Adrenal gland (tissue), 12 donors: Measurements from ENCODE around the gene PDIK1L. TPM values are rescaled to one million over a fixed set of nuclear protein-coding genes. Genes with fewer than 3 reads are reported as not detected.

Source experiments
- DNase-seq, 7 donors: peaks; one replicate each; pipeline ENCODE4 v3.0.0-alpha.2; 2019 to 2020
- H3K27ac ChIP-seq, 5 donors: fragments of 200-600 bp; sonication (generic) in 4 of 5; 1 replicate in 3 of 5; 2 replicates in 2 of 5; pipeline versions ENCODE4 v1.5.1 to v1.8.0; 2016 to 2020; ENCODE audit warnings: mild to moderate bottlenecking in 1 of 5
- H3K27me3 ChIP-seq: fragments of 200-600 bp; 2 replicates; pipeline ENCODE4 v1.8.0; 2021
- H3K36me3 ChIP-seq, 2 donors: fragments of 200-600 bp; replicated peaks in 1 of 2; 1 replicate in 1 of 2; 2 replicates in 1 of 2; pipeline versions ENCODE4 v1.5.1 to v1.8.0; 2018 to 2022
- H3K4me1 ChIP-seq, 2 donors: fragments of 200-600 bp; replicated peaks in 1 of 2; 1 replicate in 1 of 2; 2 replicates in 1 of 2; pipeline versions ENCODE4 v1.5.1 to v1.8.0; 2018 to 2021
- H3K4me3 ChIP-seq, 4 donors: fragments of 200-600 bp; sonication (generic) in 3 of 4; one replicate each; pipeline ENCODE4 v1.5.1; 2016 to 2018
- H3K9me3 ChIP-seq, 3 donors: fragments of 200-600 bp; sonication (generic) in 1 of 3; replicated peaks in 1 of 3; 1 replicate in 2 of 3; 2 replicates in 1 of 3; pipeline versions ENCODE4 v1.5.1 to v1.8.0; 2016 to 2021
- POLR2A ChIP-seq, 2 donors: fragments of 450-650 bp; IDR thresholded peaks; one replicate each; pipeline ENCODE4 v1.6.1; 2017; ENCODE audit warnings: antibody characterized with exemption in 2 of 2, mild to moderate bottlenecking in 2 of 2, moderate library complexity in 1 of 2
- WGBS, 4 donors: extraction: QIAGEN DNeasy Blood & Tissue Kit in 2 of 4; methylation state at CpG; one replicate each; pipeline versions ENCODE4 v1.1.5 to v1.1.7; 2013 to 2017; 5-methylcytosine and 5-hydroxymethylcytosine counted together
- intact Hi-C, 2 donors: fragments of 100-400 bp; cut with DNase I; formaldehyde crosslinking; loops; one replicate each; pipeline versions ENCODE4 v1.14.1 to v1.15.0; 2022 to 2023
- polyA plus RNA-seq, 3 donors: library from polyadenylated mRNA; stranded (reverse); fragments of 200-250 nt in 2 of 3; fragments of 350-450 nt in 1 of 3; fragmentation: Illumina TruSeq in 1 of 3; extraction: RNeasy Lipid Tissue Mini Kit (QIAGEN cat#74804) in 1 of 3; gene quantifications; one replicate each; pipeline ENCODE4 v1.2.3, GENCODE V29; 2013 to 2014
- total RNA-seq, 9 donors: library from RNA; depleted of rRNA in 4 of 9; stranded (reverse); fragments of >200 nt in 4 of 9; fragments of 120-200 nt in 1 of 9; fragmentation: NEBNext Ultra II Directional in 1 of 9; extraction: Animal tissue kit (Norgen Biotek cat#: 25700) in 1 of 9; gene quantifications; one replicate each; pipeline versions ENCODE4 v1.1.0 to v1.2.4, GENCODE V29; 2013 to 2023
- TF ChIP-seq, protein P1 (sequence below), 6 experiments: fragments of 450-650 bp in 4 of 6; fragments of 200-600 bp in 2 of 6; sonication (generic) in 1 of 6; IDR thresholded peaks; 1 replicate in 5 of 6; 2 replicates in 1 of 6; pipeline versions ENCODE4 v1.5.1 to v1.8.0; 2016 to 2021; ENCODE audit warnings: antibody characterized with exemption in 6 of 6, mild to moderate bottlenecking in 2 of 6, moderate library complexity in 1 of 6
- donor health status: healthy with polysubstance abuse.
- donor health status: Bipolar disorder and iron deficiency.
- donor health status: DM: yes; HTN: yes; CAD: no.
- donor health status: DM: no; HTN: no; CAD: no.
- donor health status: DM: no; HTN: no; CAD: no.
- donor health status: DM: yes; HTN: yes; CAD: no.

PDIK1L gene
- total and polyA plus RNA-seq, 12 donors, result 1.6 to 9.8 (median 7.2) TPM

- Histone ChIP-seq H3K4me1 (peaks cover 10 to 15% of the 10 kb centered on the region in 2 donors), H3K27me3 (peaks cover 21% of the 10 kb centered on the region), H3K4me3 (peak overlapping the region in 1 of 4 donors; percentile 61), H3K36me3 (no peaks in the 10 kb centered on the region), H3K9me3 (no peaks in the 10 kb centered on the region), H3K27ac (peak overlapping the region in 1 of 5 donors; percentile 14)
- 54 to 78% (median 65%) methylated on average over 7 to 18 of the region's 18 CpGs for WGBS, 4 donors
- intact Hi-C loops, result loop anchor here in 1 of 2 donors (10.0 kb wide), 1 partner anchor 126 kb away; no protein-coding TSS in a partner anchor
- DNase-seq, result no peak
- no peak for TF ChIP-seq POLR2A (IDR thresholded peaks at IDR 0.05)
- TF ChIP-seq, protein P1, sequence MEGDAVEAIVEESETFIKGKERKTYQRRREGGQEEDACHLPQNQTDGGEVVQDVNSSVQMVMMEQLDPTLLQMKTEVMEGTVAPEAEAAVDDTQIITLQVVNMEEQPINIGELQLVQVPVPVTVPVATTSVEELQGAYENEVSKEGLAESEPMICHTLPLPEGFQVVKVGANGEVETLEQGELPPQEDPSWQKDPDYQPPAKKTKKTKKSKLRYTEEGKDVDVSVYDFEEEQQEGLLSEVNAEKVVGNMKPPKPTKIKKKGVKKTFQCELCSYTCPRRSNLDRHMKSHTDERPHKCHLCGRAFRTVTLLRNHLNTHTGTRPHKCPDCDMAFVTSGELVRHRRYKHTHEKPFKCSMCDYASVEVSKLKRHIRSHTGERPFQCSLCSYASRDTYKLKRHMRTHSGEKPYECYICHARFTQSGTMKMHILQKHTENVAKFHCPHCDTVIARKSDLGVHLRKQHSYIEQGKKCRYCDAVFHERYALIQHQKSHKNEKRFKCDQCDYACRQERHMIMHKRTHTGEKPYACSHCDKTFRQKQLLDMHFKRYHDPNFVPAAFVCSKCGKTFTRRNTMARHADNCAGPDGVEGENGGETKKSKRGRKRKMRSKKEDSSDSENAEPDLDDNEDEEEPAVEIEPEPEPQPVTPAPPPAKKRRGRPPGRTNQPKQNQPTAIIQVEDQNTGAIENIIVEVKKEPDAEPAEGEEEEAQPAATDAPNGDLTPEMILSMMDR (IDR thresholded peaks at IDR 0.05), result no peak
Observed at GRCh38 chr1:26160527-26161414, 49.1 kb downstream of the PDIK1L start.

DNA sequence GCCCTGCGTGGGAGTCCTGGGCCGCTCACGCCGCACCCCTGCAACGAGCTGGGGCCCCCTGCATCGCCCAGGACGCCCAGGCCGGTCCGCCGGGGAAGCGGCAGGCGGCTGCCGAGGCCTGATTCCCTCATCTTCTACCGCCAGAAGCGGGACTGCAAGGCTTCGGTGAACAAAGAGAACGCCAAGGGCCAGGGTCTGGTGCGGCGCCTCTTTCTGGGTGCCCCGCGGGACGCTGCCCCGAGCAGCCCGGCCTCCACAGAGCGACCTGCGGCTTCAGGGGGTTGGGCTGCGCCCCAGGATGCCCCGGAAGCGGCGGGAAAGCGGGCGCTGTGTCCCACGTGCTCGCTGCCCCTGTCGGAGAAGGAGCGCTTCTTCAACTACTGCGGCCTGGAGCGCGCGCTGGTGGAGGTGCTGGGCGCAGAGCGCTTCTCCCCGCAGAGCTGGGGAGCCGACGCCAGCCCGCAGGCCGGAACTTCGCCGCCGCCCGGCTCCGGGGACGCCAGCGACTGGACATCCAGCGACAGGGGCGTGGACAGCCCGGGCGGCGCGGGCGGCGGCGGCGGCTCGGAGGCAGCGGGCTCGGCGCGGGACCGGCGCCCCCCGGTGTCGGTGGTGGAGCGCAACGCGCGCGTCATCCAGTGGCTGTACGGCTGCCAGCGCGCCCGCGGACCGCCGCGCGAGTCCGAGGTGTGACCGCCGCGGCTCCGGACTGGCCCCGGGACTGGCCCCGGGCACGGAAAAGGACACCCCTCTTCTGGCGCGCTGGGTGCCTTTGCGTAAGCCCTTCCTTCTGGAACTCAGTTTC is 50.0 kb downstream of the PDIK1L start:
- peak overlapping the region in 2 of 5 donors; percentile 14 to 52 for H3K27ac ChIP-seq

GRCh38 chr1:26162220-26162709 is 50.6 kb downstream of the PDIK1L start:
- H3K4me1 ChIP-seq, result peaks cover 10 to 15% of the 10 kb centered on the region in 2 donors
- peak overlapping the region in 2 of 4 donors; percentile 29 to 61 for H3K4me3 ChIP-seq
- H3K27ac ChIP-seq, result peak overlapping the region in 1 of 5 donors; percentile 14
- intact Hi-C loops, result loop anchor here in 1 of 2 donors (10.0 kb wide), 1 partner anchor 127 kb away; no protein-coding TSS in a partner anchor
- peaks cover 6% of the 10 kb centered on the region for H3K27me3 ChIP-seq
- no peaks in the 10 kb centered on the region for H3K36me3 ChIP-seq
- H3K9me3 ChIP-seq, result no peaks in the 10 kb centered on the region
- TF ChIP-seq POLR2A (IDR thresholded peaks at IDR 0.05), result no peak
- TF ChIP-seq, protein P1 (IDR thresholded peaks at IDR 0.05), result no peak
- DNase-seq, result no peak
- WGBS, 4 donors, result 33 to 39% (median 34%) methylated on average over 19 to 21 of the region's 21 CpGs

More for the DNA sequence above, 50.0 kb downstream of the PDIK1L start:
- 2 to 15% (median 4%) methylated on average over 12 to 98 of the region's 98 CpGs for WGBS, 4 donors
- H3K36me3 ChIP-seq, result no peaks in the 10 kb centered on the region
- intact Hi-C loops, result loop anchor here in 1 of 2 donors (10.0 kb wide), 1 partner anchor 127 kb away; no protein-coding TSS in a partner anchor
- peaks cover 10 to 15% of the 10 kb centered on the region in 2 donors for H3K4me1 ChIP-seq
- peaks cover 12% of the 10 kb centered on the region for H3K27me3 ChIP-seq
- DNase-seq, result peak in 5 of 7 donors; percentile 35 to 59 (median 48)
- H3K4me3 ChIP-seq, result peak overlapping the region in 2 of 4 donors; percentile 29 to 61
- TF ChIP-seq, protein P1 (IDR thresholded peaks at IDR 0.05), result peak in 3 of 6 experiments; percentile 11 to 29 (median 18)
- TF ChIP-seq POLR2A (IDR thresholded peaks at IDR 0.05), result no peak
- no peaks in the 10 kb centered on the region for H3K9me3 ChIP-seq
